Keratinocyte (primary cell): ENCODE data around the gene NDUFAF3. TPM values are rescaled to one million over a fixed set of nuclear protein-coding genes. Genes with fewer than 3 reads are reported as not detected.
"Not testable (repeated sequence)": the region's sequence is repeated elsewhere in the genome, so short reads cannot be mapped to it uniquely, and the experiment has no call there.

Experiments
- DNase-seq: peaks from one replicate; pipeline ENCODE4 v3.0.0-alpha.2; 2011; ENCODE audit warnings: low read depth, missing footprints, low spot score
- FAIRE-seq: peaks from 2 replicates; lab custom pipeline; 2011; peaks lifted over from hg19 to GRCh38; lab: Jason Lieb, UNC
- H2AFZ ChIP-seq: 2 replicates; pipeline ENCODE4 v1.6.0; 2012; ENCODE audit warnings: low read length, control low read depth, inconsistent platforms; ENCODE audit not compliant: control insufficient read depth
- H3K27ac ChIP-seq: 2 replicates; pipeline ENCODE4 v1.5.1; 2011; ENCODE audit warnings: low read length; ENCODE audit not compliant: control insufficient read depth, insufficient read depth
- H3K27me3 ChIP-seq: 3 replicates; pipeline ENCODE4 v1.6.0; 2011; ENCODE audit warnings: low read length; ENCODE audit not compliant: control insufficient read depth, insufficient read depth; ENCODE audit errors: extremely low read depth
- H3K36me3 ChIP-seq, 2 experiments: 2 replicates in 1 of 2; 3 replicates in 1 of 2; pipeline ENCODE4 v1.5.1; 2011; ENCODE audit warnings: low read length in 2 of 2, mild to moderate bottlenecking in 1 of 2; ENCODE audit not compliant: control insufficient read depth in 2 of 2, insufficient read depth in 2 of 2; ENCODE audit errors: extremely low read depth in 1 of 2
- H3K4me1 ChIP-seq: 3 replicates; pipeline ENCODE4 v1.5.1; 2011; ENCODE audit warnings: low read length; ENCODE audit not compliant: control insufficient read depth, insufficient read depth; ENCODE audit errors: extremely low read depth
- H3K4me2 ChIP-seq: 3 replicates; pipeline ENCODE4 v1.6.0; 2011; ENCODE audit warnings: low read depth, low read length; ENCODE audit not compliant: control insufficient read depth, insufficient read depth; ENCODE audit errors: extremely low read depth
- H3K4me3 ChIP-seq, 3 experiments: fragments of 200-600 bp in 1 of 3; sonication (generic) in 1 of 3; 2 replicates in 2 of 3; 3 replicates in 1 of 3; pipeline ENCODE4 v1.5.1; 2011 to 2016; ENCODE audit warnings: low read length in 3 of 3, mild to moderate bottlenecking in 3 of 3, control low read depth in 2 of 3, inconsistent platforms in 1 of 3, low read depth in 1 of 3, mixed read lengths in 1 of 3, mixed run types in 1 of 3, moderate library complexity in 1 of 3; ENCODE audit not compliant: control insufficient read depth in 2 of 3, insufficient read depth in 2 of 3; ENCODE audit errors: extremely low read depth in 1 of 3
- H3K79me2 ChIP-seq: 2 replicates; pipeline ENCODE4 v1.6.0; 2012; ENCODE audit warnings: low read length; ENCODE audit not compliant: control insufficient read depth, insufficient read depth
- H3K9ac ChIP-seq: 3 replicates; pipeline ENCODE4 v1.6.0; 2011; ENCODE audit warnings: low read length; ENCODE audit not compliant: control insufficient read depth, insufficient read depth; ENCODE audit errors: extremely low read depth
- H3K9me1 ChIP-seq: 3 replicates; pipeline ENCODE4 v1.6.0; 2011; ENCODE audit warnings: low read length; ENCODE audit not compliant: control insufficient read depth, insufficient read depth; ENCODE audit errors: extremely low read depth
- H3K9me3 ChIP-seq: 2 replicates; pipeline ENCODE4 v1.5.1; 2012; ENCODE audit warnings: low read depth, low read length; ENCODE audit not compliant: control insufficient read depth
- H4K20me1 ChIP-seq: 3 replicates; pipeline ENCODE4 v1.6.0; 2011; ENCODE audit warnings: low read length; ENCODE audit not compliant: control insufficient read depth, insufficient read depth; ENCODE audit errors: extremely low read depth
- EZH2 ChIP-seq: IDR thresholded peaks from one replicate; pipeline ENCODE4 v1.6.1; 2012; ENCODE audit warnings: inconsistent platforms, mild to moderate bottlenecking, low read length, moderate library complexity
- dilution Hi-C: fragments of 300-500 bp; cut with MboI; formaldehyde crosslinking; loops from one replicate; pipeline ENCODE4 v1.7.0; 2020; ENCODE audit warnings: low sequenced_read_pairs; ENCODE audit not compliant: extremely low pct_ligation_motif_present
- polyA plus RNA-seq, 5 experiments: library from polyadenylated mRNA; depleted of rRNA in 3 of 5; stranded (reverse) in 3 of 5; stranded (forward) in 1 of 5; unstranded in 1 of 5; fragments of >200 nt; gene quantifications; 1 replicate in 1 of 5; 2 replicates in 3 of 5; 3 replicates in 1 of 5; pipeline versions ENCODE4 v1.2.1 to v1.2.3, GENCODE V29; 2011 to 2012; ENCODE audit warnings: missing spikeins in 2 of 5, low read depth in 1 of 5, low replicate concordance in 1 of 5
- TF ChIP-seq, protein P1 (sequence below), 3 experiments: IDR thresholded peaks in 1 of 3; conservative IDR thresholded peaks in 1 of 3; optimal IDR thresholded peaks in 1 of 3; 2 replicates in 2 of 3; 3 replicates in 1 of 3; pipeline versions ENCODE3 to v1.5.1; 2011; ENCODE audit warnings: low read length in 3 of 3, mild to moderate bottlenecking in 3 of 3, moderate library complexity in 2 of 3, control low read depth in 1 of 3, inconsistent platforms in 1 of 3; ENCODE audit not compliant: insufficient read depth in 2 of 3; ENCODE audit errors: extremely low read depth in 1 of 3

NDUFAF3 gene
- polyA plus RNA-seq, 1 donor (not counting 4 experiments of a cell fraction or from before 2014, with no cell fraction given): 38.3 TPM

DNA sequence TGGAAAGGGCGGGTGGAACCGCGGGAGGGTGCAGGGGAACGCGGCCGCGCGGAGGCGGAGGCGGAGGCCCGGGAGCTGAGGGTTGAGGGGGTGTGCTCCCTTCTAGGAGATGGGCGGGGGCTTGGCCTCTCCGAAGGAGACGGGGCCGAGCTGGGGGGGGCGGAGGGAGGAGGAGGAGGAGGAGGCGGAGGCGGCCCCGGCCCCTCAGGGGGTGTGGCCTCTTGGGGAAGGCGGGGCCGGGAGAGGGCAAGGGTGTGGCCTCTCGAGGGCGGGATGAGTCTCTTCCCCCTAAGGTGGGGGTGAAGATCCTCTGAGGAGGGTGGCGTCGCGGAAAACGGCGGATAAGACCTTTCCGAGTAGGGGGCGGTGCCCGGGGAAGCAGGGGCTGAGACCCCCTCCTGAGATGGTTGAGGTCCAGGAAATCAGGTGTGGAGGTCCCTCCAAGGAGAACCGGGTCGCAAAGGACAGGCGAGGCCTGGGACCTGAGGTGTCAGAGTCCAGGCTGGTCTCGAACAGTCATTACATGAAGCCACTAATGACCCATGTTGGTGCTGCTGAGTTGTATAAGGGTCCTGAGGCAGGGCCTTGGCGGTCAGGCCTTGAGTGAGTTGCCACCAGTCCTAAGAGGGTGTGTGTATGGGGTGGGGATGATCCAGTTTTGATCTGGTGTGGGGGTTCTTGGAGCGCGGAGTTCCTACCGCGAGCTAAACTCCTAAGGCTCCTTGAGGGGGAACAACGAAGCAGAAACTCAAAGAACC is 14.0 kb upstream of the NDUFAF3 start:
- Histone ChIP-seq H3K4me2 (peak overlapping the region; percentile 97), H3K27me3 (no peaks in the 10 kb centered on the region), H3K9me1 (peaks cover 12% of the 10 kb centered on the region), H3K4me1 (peaks cover 19% of the 10 kb centered on the region), H2AFZ (peak overlapping the region; percentile 94), H3K9me3 (no peaks in the 10 kb centered on the region), H3K79me2 (peaks cover 40% of the 10 kb centered on the region), H3K27ac (peak overlapping the region; percentile 93), H3K4me3 (peak overlapping the region; percentile 63 to 94 (median 91)), H3K9ac (peak overlapping the region; percentile 98), H4K20me1 (peaks cover 8% of the 10 kb centered on the region), H3K36me3 (peaks cover 0 to 16% of the 10 kb centered on the region in 2 experiments)
- DNase-seq: no peak
- dilution Hi-C loops: no loop called here
- FAIRE-seq: no peak
- TF ChIP-seq EZH2: no peak
- TF ChIP-seq, protein P1, sequence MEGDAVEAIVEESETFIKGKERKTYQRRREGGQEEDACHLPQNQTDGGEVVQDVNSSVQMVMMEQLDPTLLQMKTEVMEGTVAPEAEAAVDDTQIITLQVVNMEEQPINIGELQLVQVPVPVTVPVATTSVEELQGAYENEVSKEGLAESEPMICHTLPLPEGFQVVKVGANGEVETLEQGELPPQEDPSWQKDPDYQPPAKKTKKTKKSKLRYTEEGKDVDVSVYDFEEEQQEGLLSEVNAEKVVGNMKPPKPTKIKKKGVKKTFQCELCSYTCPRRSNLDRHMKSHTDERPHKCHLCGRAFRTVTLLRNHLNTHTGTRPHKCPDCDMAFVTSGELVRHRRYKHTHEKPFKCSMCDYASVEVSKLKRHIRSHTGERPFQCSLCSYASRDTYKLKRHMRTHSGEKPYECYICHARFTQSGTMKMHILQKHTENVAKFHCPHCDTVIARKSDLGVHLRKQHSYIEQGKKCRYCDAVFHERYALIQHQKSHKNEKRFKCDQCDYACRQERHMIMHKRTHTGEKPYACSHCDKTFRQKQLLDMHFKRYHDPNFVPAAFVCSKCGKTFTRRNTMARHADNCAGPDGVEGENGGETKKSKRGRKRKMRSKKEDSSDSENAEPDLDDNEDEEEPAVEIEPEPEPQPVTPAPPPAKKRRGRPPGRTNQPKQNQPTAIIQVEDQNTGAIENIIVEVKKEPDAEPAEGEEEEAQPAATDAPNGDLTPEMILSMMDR (optimal IDR thresholded peaks at IDR 0.05 in 1 of 3, IDR thresholded peaks at IDR 0.05 in 1 of 3, conservative IDR thresholded peaks at IDR 0.05 in 1 of 3; ENCODE audit: extremely low read depth in 1 of 3, insufficient read depth in 2 of 3, low read length in 3 of 3): no peak

GRCh38 chr3:49008627-49009026 is 13.3 kb upstream of the NDUFAF3 start:
- dilution Hi-C loops, FAIRE-seq, DNase-seq, H2AFZ ChIP-seq, H3K27ac ChIP-seq, H3K9me3 ChIP-seq, H3K27me3 ChIP-seq: not testable (repeated sequence)
- Histone ChIP-seq H3K9ac (peak overlapping the region; percentile 98), H3K79me2 (peaks cover 46% of the 10 kb centered on the region), H3K4me1 (peaks cover 23% of the 10 kb centered on the region), H3K9me1 (peaks cover 12% of the 10 kb centered on the region), H4K20me1 (peaks cover 13% of the 10 kb centered on the region), H3K4me3 (peak overlapping the region in 2 of 3 experiments; percentile 91 to 94), H3K4me2 (peak overlapping the region; percentile 97), H3K36me3 (peaks cover 0 to 21% of the 10 kb centered on the region in 2 experiments)
